GM19467 (cell line): ENCODE results near the gene MYL9.
"Not testable (repeated sequence)": the region's sequence is repeated elsewhere in the genome, so short reads cannot be mapped to it uniquely, and the experiment has no call there.

Experiments
- ATAC-seq: cut with Tn5 transposase; IDR thresholded peaks from one replicate; pipeline ENCODE4 v1.9.1; 2021; ENCODE audit warnings: mild to moderate bottlenecking, moderate library complexity; ENCODE audit not compliant: unreplicated experiment

The MYL9 gene

GRCh38 chr20:36541227-36541767, at the start of gene MYL9:
Gene MYL9, plus strand, starts transcription at chr20:36541519. Its CDS starts 3,366 bp downstream, at chr20:36544885.
- ATAC-seq, result no peak

- no peak for ATAC-seq
Observed at GRCh38 chr20:36491901-36492617, 49.3 kb upstream of the MYL9 start.

GRCh38 chr20:36493051-36493800, 48.1 kb upstream of the MYL9 start:
- ATAC-seq, result no peak

- no peak for ATAC-seq
Observed at GRCh38 chr20:36493801-36494114, 47.6 kb upstream of the MYL9 start.

GRCh38 chr20:36496707-36497669, 44.3 kb upstream of the MYL9 start:
- ATAC-seq, result no peak

- no peak for ATAC-seq
Observed at GRCh38 chr20:36497856-36498255, 43.5 kb upstream of the MYL9 start.

GRCh38 chr20:36498386-36499179, 42.7 kb upstream of the MYL9 start:
- no peak for ATAC-seq

GRCh38 chr20:36499211-36499610, 42.1 kb upstream of the MYL9 start:
- no peak for ATAC-seq

- no peak for ATAC-seq
Observed at GRCh38 chr20:36499723-36500501, 41.4 kb upstream of the MYL9 start.

GRCh38 chr20:36501367-36502006, 39.8 kb upstream of the MYL9 start:
- ATAC-seq, result no peak

- ATAC-seq, result no peak
Observed at GRCh38 chr20:36504295-36504694, 37.0 kb upstream of the MYL9 start.

- ATAC-seq, result no peak
Observed at GRCh38 chr20:36506253-36506652, 35.1 kb upstream of the MYL9 start.

- ATAC-seq, result no peak
Observed at GRCh38 chr20:36507746-36508145, 33.6 kb upstream of the MYL9 start.

- no peak for ATAC-seq
Observed at GRCh38 chr20:36519012-36519719, 22.2 kb upstream of the MYL9 start.

- ATAC-seq, result no peak
Observed at GRCh38 chr20:36519944-36520343, 21.4 kb upstream of the MYL9 start.

- ATAC-seq, result no peak
Observed at GRCh38 chr20:36521526-36521925, 19.8 kb upstream of the MYL9 start.

- not testable (repeated sequence) for ATAC-seq
Observed at GRCh38 chr20:36522412-36522811, 18.9 kb upstream of the MYL9 start.

GRCh38 chr20:36523341-36523740, 18.0 kb upstream of the MYL9 start:
- ATAC-seq, result no peak
